GM12801 (cell line): ENCODE measurements around the gene PSMB7.

Source experiments
- CTCF ChIP-seq: IDR thresholded peaks from one replicate; pipeline ENCODE4 v1.5.1; 2011; ENCODE audit warnings: control low read depth; ENCODE audit not compliant: insufficient read length; ENCODE audit errors: extremely low read depth

The PSMB7 gene

DNA sequence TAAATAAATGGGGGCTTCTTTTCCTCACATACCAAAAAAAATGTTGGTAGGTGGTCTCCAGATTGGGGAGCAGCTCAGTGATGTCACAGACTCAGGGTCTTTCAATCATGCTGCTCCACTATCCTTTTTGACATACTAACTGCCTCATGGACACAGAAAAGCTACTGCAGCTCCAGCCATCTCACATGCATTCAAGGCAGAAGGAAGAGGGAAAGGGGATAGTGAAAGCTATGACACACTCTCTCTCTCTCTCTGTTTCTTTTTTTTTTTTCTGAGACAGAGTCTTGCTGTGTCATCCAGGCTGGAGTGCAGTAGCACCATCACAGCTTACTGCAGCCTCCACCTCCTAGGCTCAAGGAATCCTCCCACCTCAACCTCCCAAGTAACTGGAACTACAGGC is 27.1 kb upstream of the PSMB7 start:
- no peak for TF ChIP-seq CTCF

DNA sequence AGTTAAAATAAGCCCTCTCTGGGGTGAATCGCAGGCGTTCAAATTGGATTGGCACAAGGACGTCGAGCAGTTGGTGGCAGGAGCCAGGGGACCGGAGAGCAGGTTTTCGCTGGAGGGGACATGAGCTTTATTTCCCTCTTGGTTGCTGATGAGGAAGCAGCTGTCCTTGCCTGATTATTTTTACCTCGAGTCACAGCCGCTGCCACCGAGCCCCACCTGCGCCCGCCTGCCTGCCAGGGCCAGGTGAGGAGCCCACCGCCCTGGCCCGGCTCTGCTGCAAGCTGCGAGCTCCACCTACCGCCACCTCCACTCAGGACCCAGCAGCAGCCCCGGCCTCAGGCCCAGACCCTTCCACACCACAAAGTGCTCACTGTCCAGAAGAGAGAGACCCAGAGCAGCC is 26.0 kb upstream of the PSMB7 start:
- TF ChIP-seq CTCF = no peak

DNA sequence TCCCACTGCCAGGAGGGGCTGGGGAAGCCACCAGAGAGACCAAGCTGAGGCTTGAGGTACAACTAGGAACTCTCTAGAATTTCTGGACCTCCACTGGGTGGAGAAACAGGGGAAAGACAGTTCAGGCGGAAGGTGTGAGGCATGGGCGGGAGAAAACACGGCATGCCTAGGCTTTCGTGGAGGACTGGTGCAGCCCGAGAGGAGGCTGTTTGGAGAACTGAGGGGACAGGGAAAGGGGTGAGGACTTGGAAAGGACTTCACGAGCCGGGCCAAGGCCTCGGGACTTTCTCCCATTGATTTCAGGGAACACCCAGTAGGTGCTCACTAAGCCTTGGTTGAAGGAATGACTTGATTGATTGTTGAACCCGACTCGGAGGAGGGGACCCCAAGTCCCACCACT is 25.5 kb upstream of the PSMB7 start:
- TF ChIP-seq CTCF = no peak

- no peak for TF ChIP-seq CTCF
These were observed 24.5 kb upstream of the PSMB7 start for GRCh38 chr9:124439686-124440243.

GRCh38 chr9:124439086-124439485 is 23.8 kb upstream of the PSMB7 start:
- TF ChIP-seq CTCF = no peak

GRCh38 chr9:124438091-124438490 is 22.8 kb upstream of the PSMB7 start:
- no peak for TF ChIP-seq CTCF

- no peak for TF ChIP-seq CTCF
These were observed 21.8 kb upstream of the PSMB7 start for GRCh38 chr9:124437086-124437485.

- no peak for TF ChIP-seq CTCF
These were observed 21.1 kb upstream of the PSMB7 start for GRCh38 chr9:124436320-124436719.
